Fibroblast of lung (primary cell): ENCODE measurements around the gene DOK6.

Experiments
- EZH2 ChIP-seq: IDR thresholded peaks from 2 replicates; pipeline ENCODE4 v1.5.1; 2012; ENCODE audit warnings: low read length, control low read depth, mild to moderate bottlenecking; ENCODE audit errors: missing control alignments
- TF ChIP-seq, protein P1 (sequence below), 2 donors: IDR thresholded peaks in 1 of 2; conservative IDR thresholded peaks in 1 of 2; 1 replicate in 1 of 2; 2 replicates in 1 of 2; pipeline ENCODE4 v1.5.1; 2011 to 2012; ENCODE audit warnings: low read length in 2 of 2, control low read depth in 1 of 2, inconsistent platforms in 1 of 2, low read depth in 1 of 2, mild to moderate bottlenecking in 1 of 2

GRCh38 chr18:69383186-69383585 lies 17.5 kb upstream of the DOK6 start:
- TF ChIP-seq, protein P1, sequence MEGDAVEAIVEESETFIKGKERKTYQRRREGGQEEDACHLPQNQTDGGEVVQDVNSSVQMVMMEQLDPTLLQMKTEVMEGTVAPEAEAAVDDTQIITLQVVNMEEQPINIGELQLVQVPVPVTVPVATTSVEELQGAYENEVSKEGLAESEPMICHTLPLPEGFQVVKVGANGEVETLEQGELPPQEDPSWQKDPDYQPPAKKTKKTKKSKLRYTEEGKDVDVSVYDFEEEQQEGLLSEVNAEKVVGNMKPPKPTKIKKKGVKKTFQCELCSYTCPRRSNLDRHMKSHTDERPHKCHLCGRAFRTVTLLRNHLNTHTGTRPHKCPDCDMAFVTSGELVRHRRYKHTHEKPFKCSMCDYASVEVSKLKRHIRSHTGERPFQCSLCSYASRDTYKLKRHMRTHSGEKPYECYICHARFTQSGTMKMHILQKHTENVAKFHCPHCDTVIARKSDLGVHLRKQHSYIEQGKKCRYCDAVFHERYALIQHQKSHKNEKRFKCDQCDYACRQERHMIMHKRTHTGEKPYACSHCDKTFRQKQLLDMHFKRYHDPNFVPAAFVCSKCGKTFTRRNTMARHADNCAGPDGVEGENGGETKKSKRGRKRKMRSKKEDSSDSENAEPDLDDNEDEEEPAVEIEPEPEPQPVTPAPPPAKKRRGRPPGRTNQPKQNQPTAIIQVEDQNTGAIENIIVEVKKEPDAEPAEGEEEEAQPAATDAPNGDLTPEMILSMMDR (conservative IDR thresholded peaks at IDR 0.05 in 1 of 2, IDR thresholded peaks at IDR 0.05 in 1 of 2; ENCODE audit: low read depth in 1 of 2, low read length in 2 of 2): no peak
- TF ChIP-seq EZH2: no peak
